ENCODE measurements around the gene RNF115.
A peak's percentile ranks its signal among the peaks of the same experiment; 100 is the strongest.
"Not testable (repeated sequence)": the region's sequence is repeated elsewhere in the genome, so short reads cannot be mapped to it uniquely, and the experiment has no call there.

RNF115 gene

GRCh38 chr1:145849356-145850160 lies 25.7 kb upstream of the RNF115 start:
- H3K36me3 ChIP-seq (ENCODE audit: insufficient read depth, low read length) = peaks cover 65% of the 10 kb centered on the region
- H3K9me3 ChIP-seq (replicated peaks; ENCODE audit: low read length) = no peaks in the 10 kb centered on the region
- H3K4me1 ChIP-seq (ENCODE audit: control insufficient read depth, insufficient read depth, low read length) = peaks cover 27% of the 10 kb centered on the region
- peak overlapping the region; percentile 58 for H3K4me2 ChIP-seq (ENCODE audit: low read length)
- H3K27me3 ChIP-seq (ENCODE audit: control insufficient read depth, insufficient read depth, low read length) = no peaks in the 10 kb centered on the region
- peak overlapping the region; percentile 43 for H3K9ac ChIP-seq (ENCODE audit: low read depth, low read length)
- no peak overlapping the region for H3K4me3 ChIP-seq (ENCODE audit: low read length)

GRCh38 chr1:145847827-145848226 lies 23.9 kb upstream of the RNF115 start:
- H3K9ac ChIP-seq (ENCODE audit: low read depth, low read length) = no peak overlapping the region
- peaks cover 27% of the 10 kb centered on the region for H3K4me1 ChIP-seq (ENCODE audit: control insufficient read depth, insufficient read depth, low read length)
- H3K4me2 ChIP-seq (ENCODE audit: low read length) = no peak overlapping the region
- H3K9me3 ChIP-seq (replicated peaks; ENCODE audit: low read length) = no peaks in the 10 kb centered on the region
- H3K27me3 ChIP-seq (ENCODE audit: control insufficient read depth, insufficient read depth, low read length) = no peaks in the 10 kb centered on the region
- peaks cover 57% of the 10 kb centered on the region for H3K36me3 ChIP-seq (ENCODE audit: insufficient read depth, low read length)
- no peak overlapping the region for H3K4me3 ChIP-seq (ENCODE audit: low read length)

GRCh38 chr1:145846201-145846612 lies 22.3 kb upstream of the RNF115 start:
- Histone ChIP-seq H3K4me1 (ENCODE audit: control insufficient read depth, insufficient read depth, low read length) (peaks cover 27% of the 10 kb centered on the region), H3K4me3 (ENCODE audit: low read length) (peak overlapping the region; percentile 75), H3K9me3 (replicated peaks; ENCODE audit: low read length) (no peaks in the 10 kb centered on the region), H3K27me3 (ENCODE audit: control insufficient read depth, insufficient read depth, low read length) (no peaks in the 10 kb centered on the region), H3K9ac (ENCODE audit: low read depth, low read length) (peak overlapping the region; percentile 83), H3K36me3 (ENCODE audit: insufficient read depth, low read length) (peaks cover 62% of the 10 kb centered on the region), H3K4me2 (ENCODE audit: low read length) (peak overlapping the region; percentile 95)

DNA sequence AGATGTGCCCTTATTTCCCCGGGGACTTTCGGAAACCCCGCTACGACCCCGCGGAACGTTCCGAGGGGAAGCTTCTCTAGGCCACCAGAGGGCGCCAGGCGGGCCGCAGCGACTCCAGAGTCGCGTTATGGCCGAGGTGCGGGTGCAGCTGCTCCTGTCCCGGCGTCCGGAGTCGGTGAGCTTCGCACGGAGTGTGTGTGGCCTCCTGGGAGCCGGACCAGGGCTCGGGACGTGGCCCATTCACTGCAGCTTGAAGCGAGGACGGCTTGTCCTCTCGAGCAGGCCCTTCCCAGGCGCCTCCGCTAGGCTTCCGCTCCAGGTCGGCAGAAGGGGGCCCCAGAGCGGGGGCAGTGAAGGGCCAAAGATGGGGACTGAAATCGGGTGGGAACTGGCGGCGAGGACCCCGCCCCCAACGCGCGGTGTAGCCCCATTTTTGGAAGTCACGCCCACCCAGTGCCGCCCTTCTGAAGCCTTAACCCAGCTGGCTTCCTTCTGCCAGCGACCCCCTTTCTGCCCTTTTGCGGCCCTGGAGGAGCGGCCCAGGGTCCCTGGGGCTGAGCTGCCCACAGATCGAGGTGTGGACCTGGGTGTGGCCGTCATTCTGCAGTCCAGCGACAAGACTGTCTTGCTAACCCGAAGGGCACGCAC lies 21.7 kb upstream of the RNF115 start, which contains the start of gene NUDT17:
Gene NUDT17 (plus strand): TSS at position 117 of the 648 bp plus-strand sequence. CDS start 11 bp downstream, at position 128.
- Histone ChIP-seq H3K4me2 (ENCODE audit: low read length) (peak within 1 kb of the TSS; percentile 95), H3K36me3 (ENCODE audit: insufficient read depth, low read length) (peaks cover 62% of the 10 kb centered on the region), H3K27me3 (ENCODE audit: control insufficient read depth, insufficient read depth, low read length) (no peaks in the 10 kb centered on the region), H3K9me3 (replicated peaks; ENCODE audit: low read length) (no peaks in the 10 kb centered on the region), H3K9ac (ENCODE audit: low read depth, low read length) (peak within 1 kb of the TSS; percentile 83), H3K4me3 (ENCODE audit: low read length) (peak within 1 kb of the TSS; percentile 75), H3K4me1 (ENCODE audit: control insufficient read depth, insufficient read depth, low read length) (peaks cover 26% of the 10 kb centered on the region)

DNA sequence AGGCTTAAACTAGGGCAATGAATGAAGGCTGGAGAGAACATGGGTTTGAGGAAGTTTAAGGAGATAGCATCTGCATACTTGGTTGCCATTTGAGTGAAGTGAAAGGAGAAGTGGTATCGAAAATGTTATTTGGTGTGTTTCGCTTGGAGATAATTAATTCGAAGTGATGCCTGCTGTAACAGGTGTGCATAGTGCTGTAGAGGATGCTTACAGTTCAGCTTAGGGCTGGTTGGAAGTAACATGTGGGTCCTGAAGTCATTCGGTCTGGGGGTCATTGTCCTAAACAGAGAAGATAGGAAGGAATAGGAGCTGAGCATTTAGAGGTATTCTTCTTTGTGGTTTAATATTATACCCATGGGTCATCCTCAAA lies 21.2 kb upstream of the RNF115 start:
- Histone ChIP-seq H3K4me1 (ENCODE audit: control insufficient read depth, insufficient read depth, low read length) (peaks cover 21% of the 10 kb centered on the region), H3K36me3 (ENCODE audit: insufficient read depth, low read length) (peaks cover 60% of the 10 kb centered on the region), H3K27me3 (ENCODE audit: control insufficient read depth, insufficient read depth, low read length) (no peaks in the 10 kb centered on the region), H3K4me3 (ENCODE audit: low read length) (peak overlapping the region; percentile 75), H3K4me2 (ENCODE audit: low read length) (peak overlapping the region; percentile 95), H3K9me3 (replicated peaks; ENCODE audit: low read length) (no peaks in the 10 kb centered on the region), H3K9ac (ENCODE audit: low read depth, low read length) (peak overlapping the region; percentile 83)

- no peaks in the 10 kb centered on the region for H3K9me3 ChIP-seq (replicated peaks; ENCODE audit: low read length)
- H3K4me1 ChIP-seq (ENCODE audit: control insufficient read depth, insufficient read depth, low read length) = peaks cover 11% of the 10 kb centered on the region
- peaks cover 59% of the 10 kb centered on the region for H3K36me3 ChIP-seq (ENCODE audit: insufficient read depth, low read length)
- no peak overlapping the region for H3K4me2 ChIP-seq (ENCODE audit: low read length)
- no peak overlapping the region for H3K4me3 ChIP-seq (ENCODE audit: low read length)
- H3K27me3 ChIP-seq (ENCODE audit: control insufficient read depth, insufficient read depth, low read length) = no peaks in the 10 kb centered on the region
- H3K9ac ChIP-seq (ENCODE audit: low read depth, low read length) = no peak overlapping the region
Observed at GRCh38 chr1:145843031-145843430, 19.1 kb upstream of the RNF115 start.

DNA sequence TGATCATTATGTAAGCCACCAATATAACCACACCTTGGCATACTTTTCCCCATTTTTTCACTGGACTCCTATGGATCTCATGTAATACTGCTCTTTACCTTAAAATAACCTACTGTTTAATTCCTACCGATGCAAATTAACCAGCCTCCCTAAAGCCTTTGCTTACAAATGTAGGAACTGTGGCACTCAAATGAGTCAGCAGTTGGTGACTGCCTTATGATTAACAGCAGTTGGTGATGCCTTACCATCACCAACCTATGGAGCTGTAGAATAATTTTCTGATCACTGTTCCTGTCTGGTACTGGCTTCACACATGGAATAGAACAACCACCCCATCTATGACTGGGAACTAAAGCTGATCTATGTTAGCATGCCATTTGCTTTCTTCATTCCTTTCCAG lies 13.8 kb upstream of the RNF115 start:
- peaks cover 78% of the 10 kb centered on the region for H3K36me3 ChIP-seq (ENCODE audit: insufficient read depth, low read length)
- no peak overlapping the region for H3K9ac ChIP-seq (ENCODE audit: low read depth, low read length)
- no peak overlapping the region for H3K4me3 ChIP-seq (ENCODE audit: low read length)
- no peak overlapping the region for H3K4me2 ChIP-seq (ENCODE audit: low read length)
- no peaks in the 10 kb centered on the region for H3K9me3 ChIP-seq (replicated peaks; ENCODE audit: low read length)
- no peaks in the 10 kb centered on the region for H3K4me1 ChIP-seq (ENCODE audit: control insufficient read depth, insufficient read depth, low read length)
- H3K27me3 ChIP-seq (ENCODE audit: control insufficient read depth, insufficient read depth, low read length) = no peaks in the 10 kb centered on the region

GRCh38 chr1:145830810-145831209 lies 6.9 kb upstream of the RNF115 start:
- H3K9ac ChIP-seq (ENCODE audit: low read depth, low read length); H3K4me3 ChIP-seq (ENCODE audit: low read length); H3K4me1 ChIP-seq (ENCODE audit: control insufficient read depth, insufficient read depth, low read length); H3K27me3 ChIP-seq (ENCODE audit: control insufficient read depth, insufficient read depth, low read length); H3K4me2 ChIP-seq (ENCODE audit: low read length); H3K9me3 ChIP-seq (replicated peaks; ENCODE audit: low read length): not testable (repeated sequence)
- H3K36me3 ChIP-seq (ENCODE audit: insufficient read depth, low read length) = peaks cover 80% of the 10 kb centered on the region

DNA sequence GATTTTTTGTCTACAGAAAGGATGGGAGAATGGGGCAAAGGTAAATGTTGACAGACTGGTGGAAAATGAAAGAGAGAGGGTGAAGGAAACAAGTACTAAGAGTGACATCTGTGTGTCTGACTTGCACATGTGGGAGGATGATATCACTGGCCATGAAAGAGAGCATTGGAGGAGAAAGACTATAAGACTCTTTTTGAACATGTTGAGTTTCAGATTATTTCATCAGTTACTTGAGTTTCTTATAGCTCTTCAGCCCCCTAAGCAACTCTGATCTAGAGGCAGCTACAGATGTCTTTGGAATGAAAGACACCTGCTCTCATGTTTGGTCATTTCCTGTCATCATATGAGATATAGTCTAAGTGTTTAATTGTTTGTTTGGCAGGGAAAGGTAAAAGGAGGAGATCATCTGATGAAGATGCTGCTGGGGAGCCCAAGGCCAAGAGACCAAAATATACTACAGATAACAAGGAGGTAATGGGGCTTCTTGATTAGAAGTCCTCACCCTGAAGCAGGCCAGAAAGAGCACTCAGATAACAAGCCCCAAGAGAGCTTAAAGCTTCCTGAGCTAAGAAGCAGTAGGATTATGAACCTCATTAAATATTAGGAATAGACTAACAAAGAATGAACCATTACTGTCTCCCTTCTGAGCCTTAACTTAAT lies 4.6 kb upstream of the RNF115 start:
- Histone ChIP-seq H3K4me2 (ENCODE audit: low read length) (no peak overlapping the region), H3K4me3 (ENCODE audit: low read length) (no peak overlapping the region), H3K9me3 (replicated peaks; ENCODE audit: low read length) (no peaks in the 10 kb centered on the region), H3K27me3 (ENCODE audit: control insufficient read depth, insufficient read depth, low read length) (no peaks in the 10 kb centered on the region), H3K9ac (ENCODE audit: low read depth, low read length) (no peak overlapping the region), H3K36me3 (ENCODE audit: insufficient read depth, low read length) (peaks cover 71% of the 10 kb centered on the region), H3K4me1 (ENCODE audit: control insufficient read depth, insufficient read depth, low read length) (peaks cover 10% of the 10 kb centered on the region)

GRCh38 chr1:145827966-145828365 lies 4.1 kb upstream of the RNF115 start:
- Histone ChIP-seq H3K27me3 (ENCODE audit: control insufficient read depth, insufficient read depth, low read length) (no peaks in the 10 kb centered on the region), H3K9ac (ENCODE audit: low read depth, low read length) (no peak overlapping the region), H3K9me3 (replicated peaks; ENCODE audit: low read length) (no peaks in the 10 kb centered on the region), H3K4me1 (ENCODE audit: control insufficient read depth, insufficient read depth, low read length) (peaks cover 10% of the 10 kb centered on the region), H3K4me2 (ENCODE audit: low read length) (no peak overlapping the region), H3K36me3 (ENCODE audit: insufficient read depth, low read length) (peaks cover 66% of the 10 kb centered on the region), H3K4me3 (ENCODE audit: low read length) (no peak overlapping the region)

GRCh38 chr1:145826030-145826429 lies 2.1 kb upstream of the RNF115 start:
- H3K4me1 ChIP-seq (ENCODE audit: control insufficient read depth, insufficient read depth, low read length) = peaks cover 10% of the 10 kb centered on the region
- H3K4me2 ChIP-seq (ENCODE audit: low read length) = peak overlapping the region; percentile 92
- no peaks in the 10 kb centered on the region for H3K9me3 ChIP-seq (replicated peaks; ENCODE audit: low read length)
- H3K36me3 ChIP-seq (ENCODE audit: insufficient read depth, low read length) = peaks cover 50% of the 10 kb centered on the region
- H3K27me3 ChIP-seq (ENCODE audit: control insufficient read depth, insufficient read depth, low read length) = no peaks in the 10 kb centered on the region
- H3K4me3 ChIP-seq (ENCODE audit: low read length) = no peak overlapping the region
- no peak overlapping the region for H3K9ac ChIP-seq (ENCODE audit: low read depth, low read length)

All from skeletal muscle satellite cell (primary cell).